Activated naive CD4-positive, alpha-beta T cell treated with anti-CD3 and anti-CD28 coated beads, Interleukin-2, amount 50 U/mL, for 24 hours (primary cell): ENCODE data around the gene C4B.
A peak's percentile ranks its signal among the peaks of the same experiment; 100 is the strongest.

ENCODE experiments used
- H3K27ac Mint-ChIP-seq: one replicate; pipeline ENCODE4 v1.8.0; 2021; ENCODE audit warnings: mild to moderate bottlenecking, mixed read lengths
- H3K27me3 Mint-ChIP-seq: one replicate; pipeline ENCODE4 v1.8.0; 2021; ENCODE audit warnings: mixed read lengths
- H3K36me3 Mint-ChIP-seq: one replicate; pipeline ENCODE4 v1.8.0; 2021; ENCODE audit warnings: mixed read lengths
- H3K4me1 Mint-ChIP-seq: one replicate; pipeline ENCODE4 v1.8.0; 2021; ENCODE audit warnings: mixed read lengths
- H3K4me3 Mint-ChIP-seq: one replicate; pipeline ENCODE4 v1.8.0; 2021; ENCODE audit warnings: mild to moderate bottlenecking, mixed read lengths
- H3K9me3 Mint-ChIP-seq: one replicate; pipeline ENCODE4 v1.8.0; 2021; ENCODE audit warnings: mixed read lengths

Gene C4B

DNA sequence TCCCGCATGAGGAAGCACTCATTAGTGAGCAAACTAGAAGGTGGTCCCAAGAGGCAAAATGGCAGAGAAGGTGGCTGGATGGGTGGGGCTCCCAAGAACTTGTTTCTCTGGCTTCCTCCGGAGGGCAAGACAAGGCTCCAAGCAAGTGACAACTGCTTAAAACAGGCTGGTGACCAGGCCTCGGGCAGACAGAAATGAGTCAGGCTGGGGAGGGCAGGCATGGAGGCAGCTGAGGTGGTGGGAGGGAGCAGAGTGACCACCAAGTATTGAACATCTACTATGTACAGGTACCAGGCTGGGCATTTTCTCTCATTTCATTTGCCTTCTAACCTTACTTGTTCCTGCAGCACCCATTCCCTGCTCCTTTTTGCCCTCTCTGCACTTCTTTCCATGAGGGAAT lies 61.2 kb downstream of the C4B start:
- no peaks in the 10 kb centered on the region for H3K27me3 Mint-ChIP-seq
- no peaks in the 10 kb centered on the region for H3K9me3 Mint-ChIP-seq
- H3K36me3 Mint-ChIP-seq = no peaks in the 10 kb centered on the region
- peak overlapping the region; percentile 17 for H3K27ac Mint-ChIP-seq
- H3K4me1 Mint-ChIP-seq = no peaks in the 10 kb centered on the region
- H3K4me3 Mint-ChIP-seq = no peak overlapping the region

GRCh38 chr6:32076321-32076809 lies 61.8 kb downstream of the C4B start:
- no peaks in the 10 kb centered on the region for H3K27me3 Mint-ChIP-seq
- no peaks in the 10 kb centered on the region for H3K4me1 Mint-ChIP-seq
- H3K9me3 Mint-ChIP-seq = no peaks in the 10 kb centered on the region
- H3K27ac Mint-ChIP-seq = no peak overlapping the region
- no peak overlapping the region for H3K4me3 Mint-ChIP-seq
- H3K36me3 Mint-ChIP-seq = no peaks in the 10 kb centered on the region

DNA sequence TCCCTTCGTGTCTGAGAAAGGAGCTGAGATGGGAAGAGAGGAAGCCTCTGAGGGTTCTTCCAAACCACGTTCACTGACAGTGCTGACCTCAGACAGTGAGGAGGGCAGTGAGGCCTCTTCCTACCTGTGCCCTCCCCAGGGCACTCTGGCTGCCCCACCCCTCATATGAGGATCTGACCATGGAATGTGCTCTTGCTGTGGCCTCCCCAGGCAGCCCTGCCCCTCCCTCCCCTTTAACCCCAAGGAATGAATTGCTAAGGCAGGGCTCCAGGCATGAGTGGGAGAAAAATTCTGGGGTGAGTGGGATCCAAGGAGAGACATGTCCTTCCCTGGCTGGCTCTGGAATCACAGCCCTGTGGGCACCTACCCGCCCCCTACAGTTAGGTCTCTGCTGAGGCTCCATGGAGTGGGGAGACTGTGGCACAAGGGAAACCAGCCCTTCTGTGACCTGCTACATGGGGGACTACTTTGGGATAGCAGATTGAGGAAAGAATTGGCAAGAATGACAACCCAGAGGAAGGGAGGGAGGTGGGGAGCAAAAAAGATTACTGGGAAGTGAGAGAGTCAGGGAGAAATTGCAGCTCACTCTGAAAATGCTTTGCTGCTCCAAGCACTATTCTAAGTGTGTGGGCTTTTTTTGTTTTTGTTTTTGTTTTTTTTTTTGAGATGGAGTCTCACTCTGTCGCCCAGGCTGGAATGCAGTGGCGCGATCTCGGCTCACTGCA lies 65.1 kb downstream of the C4B start:
- H3K4me1 Mint-ChIP-seq = no peaks in the 10 kb centered on the region
- no peaks in the 10 kb centered on the region for H3K27me3 Mint-ChIP-seq
- H3K27ac Mint-ChIP-seq = no peak overlapping the region
- no peaks in the 10 kb centered on the region for H3K9me3 Mint-ChIP-seq
- no peak overlapping the region for H3K4me3 Mint-ChIP-seq
- no peaks in the 10 kb centered on the region for H3K36me3 Mint-ChIP-seq

DNA sequence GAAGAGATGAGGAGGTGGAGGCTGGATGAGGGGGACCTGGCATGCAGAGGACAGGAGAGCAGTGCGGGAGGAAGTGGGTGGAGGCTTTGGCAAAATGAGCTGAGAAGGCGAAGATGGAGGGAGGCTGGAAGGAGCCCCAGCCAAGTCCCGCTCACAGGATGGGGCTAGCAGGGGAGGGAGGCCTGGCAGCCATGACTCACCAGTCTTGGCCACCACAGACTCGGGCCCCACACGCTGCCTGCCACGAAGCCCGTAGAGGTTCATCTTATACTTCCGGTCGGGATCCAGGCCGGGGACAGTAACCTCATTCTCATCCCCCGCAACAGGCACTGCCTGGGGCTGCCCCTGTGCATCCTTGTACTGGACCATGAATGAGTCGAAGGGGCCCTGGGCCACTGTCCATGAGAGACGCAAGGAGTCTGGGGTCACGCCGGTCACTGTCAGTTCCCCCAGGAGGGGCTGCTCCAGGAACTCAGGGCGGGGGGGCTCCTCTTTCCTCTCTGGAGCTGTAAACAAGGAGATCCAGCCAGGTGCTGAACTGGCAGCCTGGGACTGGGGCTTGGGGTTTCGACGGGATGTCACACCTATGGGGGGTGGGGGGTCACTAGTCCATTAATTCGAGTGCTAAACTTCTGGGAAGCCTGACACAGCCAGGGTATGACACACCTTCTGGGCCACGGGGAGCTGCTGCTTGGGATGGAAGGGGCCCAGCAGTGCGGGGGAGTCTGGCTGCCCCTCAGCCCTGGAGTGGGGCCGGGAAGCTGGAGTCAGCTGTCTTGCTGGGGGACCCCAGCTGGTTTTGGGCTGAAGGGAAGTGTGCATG lies 66.8 kb downstream of the C4B start:
- Mint-ChIP-seq H3K9me3 (no peaks in the 10 kb centered on the region), H3K4me1 (peaks cover under 1% of the 10 kb centered on the region), H3K4me3 (no peak overlapping the region), H3K36me3 (no peaks in the 10 kb centered on the region), H3K27ac (no peak overlapping the region), H3K27me3 (peaks cover 1% of the 10 kb centered on the region)

GRCh38 chr6:32082478-32082877 lies 67.9 kb downstream of the C4B start:
- H3K27me3 Mint-ChIP-seq = peaks cover 6% of the 10 kb centered on the region
- H3K4me1 Mint-ChIP-seq = peaks cover 8% of the 10 kb centered on the region
- no peaks in the 10 kb centered on the region for H3K9me3 Mint-ChIP-seq
- no peak overlapping the region for H3K4me3 Mint-ChIP-seq
- H3K27ac Mint-ChIP-seq = no peak overlapping the region
- H3K36me3 Mint-ChIP-seq = no peaks in the 10 kb centered on the region

GRCh38 chr6:32082935-32083334 lies 68.3 kb downstream of the C4B start:
- H3K36me3 Mint-ChIP-seq = no peaks in the 10 kb centered on the region
- peaks cover 6% of the 10 kb centered on the region for H3K27me3 Mint-ChIP-seq
- no peak overlapping the region for H3K27ac Mint-ChIP-seq
- peaks cover 8% of the 10 kb centered on the region for H3K4me1 Mint-ChIP-seq
- no peaks in the 10 kb centered on the region for H3K9me3 Mint-ChIP-seq
- no peak overlapping the region for H3K4me3 Mint-ChIP-seq

DNA sequence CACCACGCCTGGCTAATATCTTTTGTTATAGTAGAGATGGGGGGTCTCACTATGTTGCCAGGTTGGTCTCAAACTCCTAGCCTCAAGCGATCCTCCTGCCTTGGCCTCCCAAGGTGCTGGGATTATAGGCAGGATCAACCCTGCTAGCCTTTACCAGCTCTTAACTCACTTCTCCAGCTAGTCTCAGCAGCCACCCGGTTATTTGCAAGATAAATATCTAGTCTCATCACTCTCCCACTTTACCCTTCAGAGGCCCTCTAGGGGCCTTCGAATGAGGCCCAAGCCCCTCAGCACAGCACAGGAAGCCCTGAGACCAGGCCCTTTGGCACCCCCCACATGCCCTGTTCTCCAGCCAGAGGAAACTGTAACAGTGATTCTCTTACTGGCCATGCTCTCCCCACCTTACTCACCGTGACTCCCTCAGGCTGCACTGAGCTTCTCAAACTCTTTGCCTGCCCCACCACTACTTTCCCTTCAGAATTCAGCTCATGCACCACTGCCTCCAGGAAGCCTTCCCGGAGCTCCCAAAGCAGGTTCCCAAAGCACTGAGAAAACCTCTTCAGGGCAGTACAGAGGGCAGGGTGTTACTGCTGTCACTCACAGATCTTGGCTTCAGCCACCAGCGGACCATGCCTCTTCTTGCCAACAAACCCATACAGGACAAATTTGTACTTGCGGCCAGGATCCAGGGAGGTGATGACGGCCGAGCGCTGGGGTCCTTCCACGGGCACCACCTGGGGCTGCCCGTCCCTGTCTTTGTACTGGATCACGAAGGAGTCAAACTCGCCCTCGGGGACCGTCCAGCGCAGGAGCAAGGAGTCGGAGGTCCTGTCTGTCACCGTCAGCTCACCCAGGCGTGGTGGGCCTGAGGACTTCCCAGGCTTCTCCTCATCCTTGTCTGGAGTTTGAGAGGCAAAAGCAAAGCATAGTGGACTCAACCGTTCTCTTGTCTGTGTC lies 69.5 kb downstream of the C4B start:
- Mint-ChIP-seq H3K36me3 (no peaks in the 10 kb centered on the region), H3K4me3 (no peak overlapping the region), H3K4me1 (peaks cover 8% of the 10 kb centered on the region), H3K9me3 (no peaks in the 10 kb centered on the region), H3K27me3 (peaks cover 6% of the 10 kb centered on the region), H3K27ac (no peak overlapping the region)

GRCh38 chr6:32084780-32085179 lies 70.2 kb downstream of the C4B start:
- H3K27me3 Mint-ChIP-seq = peaks cover 6% of the 10 kb centered on the region
- no peaks in the 10 kb centered on the region for H3K9me3 Mint-ChIP-seq
- H3K27ac Mint-ChIP-seq = no peak overlapping the region
- H3K4me1 Mint-ChIP-seq = peaks cover 8% of the 10 kb centered on the region
- no peak overlapping the region for H3K4me3 Mint-ChIP-seq
- no peaks in the 10 kb centered on the region for H3K36me3 Mint-ChIP-seq
